Activated CD8-positive, alpha-beta memory T cell treated with anti-CD3 and anti-CD28 coated beads, Interleukin-2, amount 50 U/mL, for 48 hours (primary cell): ENCODE data around the gene CTNNA3.

Experiments used
- DNase-seq: peaks from one replicate; pipeline ENCODE4 v3.0.0-alpha.2; 2020

The CTNNA3 gene

GRCh38 chr10:66723608-66724400 is 972.2 kb downstream of the CTNNA3 start:
- no peak for DNase-seq

GRCh38 chr10:66719483-66719882 is 976.5 kb downstream of the CTNNA3 start:
- no peak for DNase-seq

- DNase-seq: no peak
Observed at GRCh38 chr10:66717231-66717981, 978.6 kb downstream of the CTNNA3 start.

- DNase-seq: no peak
Observed at GRCh38 chr10:66714741-66715140, 981.3 kb downstream of the CTNNA3 start.

GRCh38 chr10:66713387-66713786 is 982.6 kb downstream of the CTNNA3 start:
- no peak for DNase-seq

GRCh38 chr10:66698069-66698468 is 997.9 kb downstream of the CTNNA3 start:
- no peak for DNase-seq

- no peak for DNase-seq
Observed at GRCh38 chr10:66695046-66695445, 1000.9 kb downstream of the CTNNA3 start.

- no peak for DNase-seq
Observed at GRCh38 chr10:66684581-66684980, 1011.4 kb downstream of the CTNNA3 start.

GRCh38 chr10:66680886-66681285 is 1015.1 kb downstream of the CTNNA3 start:
- DNase-seq: no peak

- no peak for DNase-seq
Observed at GRCh38 chr10:66678521-66678920, 1017.5 kb downstream of the CTNNA3 start.

- no peak for DNase-seq
Observed at GRCh38 chr10:66673071-66673470, 1022.9 kb downstream of the CTNNA3 start.

GRCh38 chr10:66671562-66671961 is 1024.4 kb downstream of the CTNNA3 start:
- DNase-seq: no peak

- DNase-seq: no peak
Observed at GRCh38 chr10:66671064-66671463, 1024.9 kb downstream of the CTNNA3 start.

- no peak for DNase-seq
Observed at GRCh38 chr10:66656499-66656898, 1039.5 kb downstream of the CTNNA3 start.

- no peak for DNase-seq
Observed at GRCh38 chr10:66654861-66655260, 1041.1 kb downstream of the CTNNA3 start.

GRCh38 chr10:66651308-66652082 is 1044.5 kb downstream of the CTNNA3 start:
- DNase-seq: no peak

- DNase-seq: no peak
Observed at GRCh38 chr10:66649626-66650025, 1046.4 kb downstream of the CTNNA3 start.

GRCh38 chr10:66642217-66642616 is 1053.8 kb downstream of the CTNNA3 start:
- no peak for DNase-seq

GRCh38 chr10:66639371-66639770 is 1056.6 kb downstream of the CTNNA3 start:
- no peak for DNase-seq

GRCh38 chr10:66637273-66638036 is 1058.5 kb downstream of the CTNNA3 start:
- no peak for DNase-seq

GRCh38 chr10:66629996-66630395 is 1066.0 kb downstream of the CTNNA3 start:
- no peak for DNase-seq

- no peak for DNase-seq
Observed at GRCh38 chr10:66627156-66627555, 1068.8 kb downstream of the CTNNA3 start.
